H1 (cell line): Measurements from ENCODE around the gene DNTT. TPM values are rescaled to one million over a fixed set of nuclear protein-coding genes. Genes with fewer than 3 reads are reported as not detected.

ENCODE experiments used
- CTCF ChIA-PET: fragments of 300-600 bp; sonication (Branson Sonifier 250); formaldehyde crosslinking; loops from one replicate; lab custom pipeline; 2021; ENCODE audit not compliant: partially characterized antibody; lab: Charles Lee
- POLR2A ChIA-PET: fragments of 300-600 bp; sonication (Branson Sonifier 250); formaldehyde crosslinking; loops from one replicate; lab custom pipeline; 2021; ENCODE audit warnings: inconsistent platforms; ENCODE audit not compliant: partially characterized antibody; lab: Charles Lee
- DNase-seq, 2 experiments: peaks; one replicate each; pipeline versions ENCODE4 v3.0.0 to v3.0.0-alpha.2; 2010 to 2022; ENCODE audit warnings: low spot score in 2 of 2, low read depth in 1 of 2, mixed read lengths in 1 of 2
- FAIRE-seq: peaks from 2 replicates; lab custom pipeline; 2011; peaks lifted over from hg19 to GRCh38; lab: Jason Lieb, UNC
- H2AFZ ChIP-seq: 2 replicates; pipeline ENCODE4 v1.8.1; 2012; ENCODE audit warnings: low read length, inconsistent platforms
- H2AK5ac ChIP-seq: 2 replicates; pipeline ENCODE4 v1.6.1; 2013; ENCODE audit warnings: low read depth, low read length
- H2BK120ac ChIP-seq: replicated peaks from 2 replicates; pipeline ENCODE3; 2013; ENCODE audit warnings: low read depth, low read length, inconsistent platforms
- H2BK12ac ChIP-seq: 2 replicates; pipeline ENCODE4 v1.6.1; 2013; ENCODE audit warnings: low read depth, low read length
- H2BK15ac ChIP-seq: 2 replicates; pipeline ENCODE4 v1.6.1; 2013; ENCODE audit warnings: low read length
- H2BK20ac ChIP-seq: 2 replicates; pipeline ENCODE4 v1.6.1; 2013; ENCODE audit warnings: low read length
- H2BK5ac ChIP-seq: 2 replicates; pipeline ENCODE4 v1.6.1; 2013; ENCODE audit warnings: low read depth, low read length
- H3K14ac ChIP-seq: 2 replicates; pipeline ENCODE4 v1.6.1; 2013; ENCODE audit warnings: inconsistent platforms; ENCODE audit not compliant: insufficient read length
- H3K18ac ChIP-seq: 2 replicates; pipeline ENCODE4 v1.6.1; 2013; ENCODE audit warnings: low read length; ENCODE audit errors: extremely low read depth
- H3K23ac ChIP-seq: 2 replicates; pipeline ENCODE4 v1.6.1; 2013; ENCODE audit warnings: inconsistent platforms; ENCODE audit not compliant: insufficient read length
- H3K23me2 ChIP-seq: 2 replicates; pipeline ENCODE4 v1.6.1; 2013; ENCODE audit warnings: low read depth, low read length
- H3K27ac ChIP-seq: 2 replicates; pipeline ENCODE4 v1.6.1; 2011; ENCODE audit warnings: low read depth, low read length, inconsistent platforms
- H3K27me3 ChIP-seq, 4 experiments: replicated peaks in 1 of 4; 1 replicate in 1 of 4; 2 replicates in 3 of 4; pipeline versions ENCODE4 v1.6.1 to v1.8.1; 2011 to 2013; ENCODE audit warnings: low read length in 3 of 4, mild to moderate bottlenecking in 3 of 4, inconsistent platforms in 2 of 4, mixed read lengths in 2 of 4, moderate library complexity in 1 of 4; ENCODE audit not compliant: control insufficient read depth in 3 of 4, insufficient read depth in 3 of 4; ENCODE audit errors: extremely low read depth in 1 of 4
- H3K36me3 ChIP-seq, 4 experiments: 2 replicates each; pipeline versions ENCODE4 v1.6.1 to v1.8.1; 2011 to 2013; ENCODE audit warnings: mild to moderate bottlenecking in 4 of 4, low read length in 3 of 4, moderate library complexity in 2 of 4, control low read depth in 1 of 4, inconsistent platforms in 1 of 4; ENCODE audit not compliant: insufficient read depth in 4 of 4, control insufficient read depth in 2 of 4
- H3K4ac ChIP-seq: replicated peaks from 2 replicates; pipeline ENCODE3; 2013; ENCODE audit warnings: low read length, low read depth, mixed read lengths, inconsistent platforms; ENCODE audit not compliant: insufficient read length
- H3K4me1 ChIP-seq, 4 experiments: replicated peaks in 1 of 4; 1 replicate in 1 of 4; 2 replicates in 3 of 4; pipeline versions ENCODE4 v1.6.1 to v1.8.1; 2011 to 2013; ENCODE audit warnings: low read length in 3 of 4, inconsistent platforms in 2 of 4, mixed read lengths in 1 of 4; ENCODE audit not compliant: insufficient read depth in 4 of 4, control insufficient read depth in 3 of 4
- H3K4me2 ChIP-seq, 2 experiments: 2 replicates each; pipeline versions ENCODE4 v1.6.1 to v1.8.1; 2011 to 2013; ENCODE audit warnings: low read depth in 2 of 2, low read length in 2 of 2, control low read depth in 1 of 2, inconsistent platforms in 1 of 2, mild to moderate bottlenecking in 1 of 2; ENCODE audit not compliant: insufficient read depth in 1 of 2
- H3K4me3 ChIP-seq, 4 experiments: fragments of 200-600, 300-600 bp in 1 of 4; sonication (generic), shearing (Covaris generic), sonication (Bioruptor Twin) in 1 of 4; 2 replicates each; pipeline versions ENCODE4 v1.5.1 to v1.8.1; 2011 to 2016; ENCODE audit warnings: low read length in 4 of 4, low read depth in 3 of 4, control low read depth in 2 of 4, inconsistent platforms in 2 of 4, mild to moderate bottlenecking in 2 of 4, mixed read lengths in 1 of 4, moderate library complexity in 1 of 4; ENCODE audit not compliant: insufficient read depth in 2 of 4; ENCODE audit errors: extremely low read depth in 1 of 4
- H3K56ac ChIP-seq: replicated peaks from 2 replicates; pipeline ENCODE3; 2013; ENCODE audit warnings: low read depth, mild to moderate bottlenecking, mixed read lengths, low read length, inconsistent platforms; ENCODE audit not compliant: insufficient read length
- H3K79me1 ChIP-seq: 2 replicates; pipeline ENCODE4 v1.6.1; 2013; ENCODE audit warnings: low read depth, low read length, control low read depth
- H3K79me2 ChIP-seq, 2 experiments: 2 replicates each; pipeline versions ENCODE4 v1.6.1 to v1.8.1; 2012 to 2013; ENCODE audit warnings: low read length in 2 of 2, mild to moderate bottlenecking in 2 of 2, inconsistent platforms in 1 of 2; ENCODE audit not compliant: insufficient read depth in 2 of 2, control insufficient read depth in 1 of 2
- H3K9ac ChIP-seq, 4 experiments: replicated peaks in 1 of 4; 1 replicate in 1 of 4; 2 replicates in 3 of 4; pipeline versions ENCODE4 v1.6.1 to v1.8.1; 2011 to 2013; ENCODE audit warnings: low read depth in 3 of 4, low read length in 3 of 4, control low read depth in 2 of 4, mild to moderate bottlenecking in 2 of 4, moderate library complexity in 2 of 4, inconsistent platforms in 1 of 4; ENCODE audit errors: extremely low read depth in 1 of 4
- H3K9me3 ChIP-seq, 2 experiments: 2 replicates each; pipeline versions ENCODE4 v1.6.1 to v1.8.1; 2012 to 2013; ENCODE audit warnings: mild to moderate bottlenecking in 2 of 2, moderate library complexity in 2 of 2, control low read depth in 1 of 2, inconsistent platforms in 1 of 2, low read depth in 1 of 2, low read length in 1 of 2, mixed read lengths in 1 of 2; ENCODE audit not compliant: insufficient read depth in 2 of 2
- H4K20me1 ChIP-seq, 2 experiments: replicated peaks in 1 of 2; 2 replicates each; pipeline versions ENCODE3 to v1.8.1; 2011 to 2013; ENCODE audit warnings: inconsistent platforms in 2 of 2, low read length in 2 of 2, mild to moderate bottlenecking in 1 of 2; ENCODE audit not compliant: insufficient read depth in 2 of 2, control insufficient read depth in 1 of 2
- H4K5ac ChIP-seq: 2 replicates; pipeline ENCODE4 v1.6.1; 2013; ENCODE audit warnings: low read length, low read depth, mixed read lengths, inconsistent platforms; ENCODE audit not compliant: insufficient read length
- H4K8ac ChIP-seq: 2 replicates; pipeline ENCODE4 v1.8.0; 2013; ENCODE audit warnings: mild to moderate bottlenecking, moderate library complexity, low read length, inconsistent platforms; ENCODE audit not compliant: insufficient read depth; ENCODE audit errors: extremely low read depth
- H4K91ac ChIP-seq: replicated peaks from 2 replicates; pipeline ENCODE3; 2013; ENCODE audit warnings: low read length, mixed read lengths, inconsistent platforms; ENCODE audit not compliant: insufficient read length
- CBX8 ChIP-seq: fragments of 300-800, 300-1000 bp; sonication (generic); IDR thresholded peaks from 2 replicates; pipeline ENCODE4 v1.7.1; 2016; ENCODE audit warnings: low read depth, low read length, borderline replicate concordance
- GABPA ChIP-seq: IDR thresholded peaks from 2 replicates; pipeline ENCODE4 v1.6.1; 2011; ENCODE audit warnings: mild to moderate bottlenecking, low read length, moderate library complexity, borderline replicate concordance; ENCODE audit not compliant: insufficient read depth
- HDAC2 ChIP-seq, 2 experiments: fragments of 300-600 bp in 1 of 2; sonication (generic) in 1 of 2; IDR thresholded peaks; 2 replicates each; pipeline ENCODE4 v1.6.1; 2011 to 2012; ENCODE audit warnings: low read depth in 2 of 2, low read length in 2 of 2, mild to moderate bottlenecking in 2 of 2, moderate library complexity in 2 of 2, borderline replicate concordance in 1 of 2, inconsistent platforms in 1 of 2
- JUND ChIP-seq: IDR thresholded peaks from 2 replicates; pipeline ENCODE4 v1.6.1; 2011; ENCODE audit warnings: mild to moderate bottlenecking, improper control_type of control experiment, low read length
- KDM4A ChIP-seq: IDR thresholded peaks from one replicate; pipeline ENCODE4 v1.7.1; 2012; ENCODE audit warnings: low read depth, mild to moderate bottlenecking, moderate library complexity, low read length, inconsistent platforms; ENCODE audit not compliant: severe bottlenecking
- NRF1 ChIP-seq: IDR thresholded peaks from 2 replicates; pipeline ENCODE4 v1.6.1; 2011; ENCODE audit warnings: mild to moderate bottlenecking, low read depth, low read length, improper control_type of control experiment
- RFX5 ChIP-seq: IDR thresholded peaks from 2 replicates; pipeline ENCODE4 v1.6.1; 2011; ENCODE audit warnings: low read depth, low read length, improper control_type of control experiment, borderline replicate concordance
- RNF2 ChIP-seq: fragments of 200-900, 300-1000 bp; sonication (generic); IDR thresholded peaks from 2 replicates; pipeline ENCODE4 v1.7.1; 2016; ENCODE audit warnings: borderline replicate concordance, low read depth, mild to moderate bottlenecking, antibody characterized with exemption, low read length; ENCODE audit not compliant: poor library complexity, severe bottlenecking; ENCODE audit errors: missing control alignments
- SAP30 ChIP-seq: fragments of 300-600 bp; sonication (generic); IDR thresholded peaks from 2 replicates; pipeline ENCODE4 v1.7.1; 2012; ENCODE audit warnings: low read length, moderate library complexity, mild to moderate bottlenecking, inconsistent platforms; ENCODE audit not compliant: insufficient read depth, insufficient replicate concordance
- TCF12 ChIP-seq: IDR thresholded peaks from 2 replicates; pipeline ENCODE4 v1.6.1; 2011; ENCODE audit warnings: low read depth, mild to moderate bottlenecking, low read length
- USF2 ChIP-seq: IDR thresholded peaks from 2 replicates; pipeline ENCODE4 v1.6.1; 2011; ENCODE audit warnings: low read length, improper control_type of control experiment
- ZNF274 ChIP-seq: IDR thresholded peaks from 2 replicates; pipeline ENCODE4 v1.7.0; 2012; ENCODE audit warnings: low read length, borderline replicate concordance; ENCODE audit errors: extremely low read depth
- WGBS, 2 experiments: shearing (Covaris generic) in 1 of 2; methylation state at CpG; one replicate each; pipeline versions ENCODE4 v1.1.6 to v1.1.7; 2013 to 2015; ENCODE audit warnings: low lambda C conversion rate in 2 of 2, mixed read lengths in 2 of 2, inconsistent platforms in 1 of 2, low coverage in 1 of 2, missing lambda C conversion rate in 1 of 2; ENCODE audit not compliant: insufficient replicate concordance in 2 of 2, insufficient coverage in 1 of 2, insufficient read length in 1 of 2; ENCODE audit errors: extremely low coverage in 1 of 2, missing lambda C conversion rate in 1 of 2; 5-methylcytosine and 5-hydroxymethylcytosine counted together
- polyA plus RNA-seq, 7 experiments: library from polyadenylated mRNA; depleted of rRNA in 3 of 7; stranded (reverse) in 5 of 7; unstranded in 2 of 7; fragments of >200 nt in 5 of 7; fragments of 200-250 nt in 2 of 7; gene quantifications; 1 replicate in 5 of 7; 2 replicates in 1 of 7; 4 replicates in 1 of 7; pipeline versions ENCODE4 v1.2.1 to v1.2.3, GENCODE V29; 2011 to 2013; ENCODE audit warnings: missing spikeins in 2 of 7, mixed read lengths in 2 of 7
- total RNA-seq: library from RNA; stranded (reverse); fragmentation: NEBNext Ultra II Directional; extraction: Animal tissue kit (Norgen Biotek cat#: 25700); gene quantifications from 2 replicates; pipeline ENCODE4 v1.2.1, GENCODE V29; 2021

The DNTT gene
- total and polyA plus RNA-seq, 2 of the 8 experiments (the other 6 are each of a cell fraction or from before 2014, with no cell fraction given) = not detected

DNA sequence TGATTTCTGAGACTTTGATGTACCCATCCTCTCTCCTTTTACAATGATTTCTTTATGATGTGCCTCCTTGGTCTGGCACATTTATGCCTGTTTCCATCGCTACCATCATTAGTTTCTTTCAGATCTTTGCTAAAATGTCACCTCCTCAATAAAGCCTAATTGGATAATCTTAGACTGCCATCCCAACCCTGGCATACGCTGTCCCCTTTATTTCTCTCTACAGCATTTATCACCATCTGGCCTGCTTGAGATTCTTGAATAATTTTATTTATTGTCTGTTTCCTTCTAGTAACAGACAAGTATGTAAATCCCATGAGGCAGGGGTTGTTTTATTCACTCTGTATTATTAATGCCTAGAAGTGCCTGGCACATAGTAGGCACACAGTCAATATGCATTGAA, 6.7 kb upstream of the DNTT start:
- no peak overlapping the region for H3K23ac ChIP-seq
- H3K4ac ChIP-seq = no peak overlapping the region
- no peak overlapping the region for H2AFZ ChIP-seq
- H3K9me3 ChIP-seq = no peaks in the 10 kb centered on the region
- no peaks in the 10 kb centered on the region for H3K36me3 ChIP-seq
- POLR2A ChIA-PET = no interaction called here
- no peaks in the 10 kb centered on the region for H3K4me1 ChIP-seq
- no peaks in the 10 kb centered on the region for H3K23me2 ChIP-seq
- H2AK5ac ChIP-seq = no peak overlapping the region
- no peaks in the 10 kb centered on the region for H3K79me1 ChIP-seq
- no peak overlapping the region for H2BK15ac ChIP-seq
- no peak overlapping the region for H4K91ac ChIP-seq
- WGBS, 2 experiments = 100% methylated on average over 2 of the region's 2 CpGs; no CpG with 5 or more reads in 1 of the 2 experiments
- CTCF ChIA-PET = interaction anchor here (0.9 to 2.8 kb wide), 3 partner anchors 42 to 70 kb away, joined by 3 to 17 read pairs (median 7); no protein-coding TSS in a partner anchor
- no peak overlapping the region for H2BK120ac ChIP-seq
- FAIRE-seq (no peak), DNase-seq (no peak)
- no peak overlapping the region for H4K8ac ChIP-seq
- no peak overlapping the region for H3K14ac ChIP-seq
- no peak overlapping the region for H3K4me3 ChIP-seq
- H2BK20ac ChIP-seq = no peak overlapping the region
- H3K18ac ChIP-seq = no peak overlapping the region
- no peak overlapping the region for H4K5ac ChIP-seq
- H2BK5ac ChIP-seq = no peak overlapping the region
- H3K27me3 ChIP-seq = no peaks in the 10 kb centered on the region; a peak in 2 of 7 replicates
- no peak overlapping the region for H3K27ac ChIP-seq
- no peak overlapping the region for H3K9ac ChIP-seq
- H4K20me1 ChIP-seq = no peaks in the 10 kb centered on the region
- H3K79me2 ChIP-seq = no peaks in the 10 kb centered on the region
- no peak overlapping the region for H3K56ac ChIP-seq
- H2BK12ac ChIP-seq = no peak overlapping the region
- no peak overlapping the region for H3K4me2 ChIP-seq
- TF ChIP-seq NRF1 (no peak), ZNF274 (no peak), SAP30 (no peak), RNF2 (no peak), GABPA (no peak), USF2 (no peak), CBX8 (no peak), KDM4A (no peak), TCF12 (no peak), JUND (no peak), HDAC2 (IDR thresholded peaks at IDR 0.05; ENCODE audit: borderline replicate concordance in 1 of 2, low read depth in 2 of 2, low read length in 2 of 2) (no peak), RFX5 (no peak)
